ENCODE measurements around the gene FBXO36.
"Not testable (repeated sequence)": the region's sequence is repeated elsewhere in the genome, so short reads cannot be mapped to it uniquely, and the experiment has no call there.

The FBXO36 gene

DNA sequence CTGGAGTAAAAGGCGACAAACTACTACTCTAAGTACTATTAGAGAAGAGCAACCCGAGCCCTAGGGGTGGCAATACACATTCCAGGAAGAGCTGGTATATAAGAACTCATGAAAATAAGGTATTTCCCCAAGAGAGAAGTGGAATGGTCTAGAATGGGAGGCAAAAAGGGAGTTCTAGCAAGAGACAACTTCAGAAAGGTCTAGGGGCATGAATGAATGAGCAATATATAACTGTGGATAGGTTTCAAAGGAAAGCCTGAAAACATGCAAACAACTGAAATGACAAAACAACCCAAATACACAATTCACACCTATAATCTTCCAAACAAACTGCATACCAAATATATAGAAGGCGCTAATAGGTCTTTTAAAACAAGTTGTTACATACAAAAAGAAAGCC, 22.7 kb upstream of the FBXO36 start:
- no peak overlapping the region for H3K4me3 ChIP-seq (ENCODE audit: low read depth, low read length)
- DNase-seq (ENCODE audit: low read depth, low spot score): no peak
- TF ChIP-seq, protein P1, sequence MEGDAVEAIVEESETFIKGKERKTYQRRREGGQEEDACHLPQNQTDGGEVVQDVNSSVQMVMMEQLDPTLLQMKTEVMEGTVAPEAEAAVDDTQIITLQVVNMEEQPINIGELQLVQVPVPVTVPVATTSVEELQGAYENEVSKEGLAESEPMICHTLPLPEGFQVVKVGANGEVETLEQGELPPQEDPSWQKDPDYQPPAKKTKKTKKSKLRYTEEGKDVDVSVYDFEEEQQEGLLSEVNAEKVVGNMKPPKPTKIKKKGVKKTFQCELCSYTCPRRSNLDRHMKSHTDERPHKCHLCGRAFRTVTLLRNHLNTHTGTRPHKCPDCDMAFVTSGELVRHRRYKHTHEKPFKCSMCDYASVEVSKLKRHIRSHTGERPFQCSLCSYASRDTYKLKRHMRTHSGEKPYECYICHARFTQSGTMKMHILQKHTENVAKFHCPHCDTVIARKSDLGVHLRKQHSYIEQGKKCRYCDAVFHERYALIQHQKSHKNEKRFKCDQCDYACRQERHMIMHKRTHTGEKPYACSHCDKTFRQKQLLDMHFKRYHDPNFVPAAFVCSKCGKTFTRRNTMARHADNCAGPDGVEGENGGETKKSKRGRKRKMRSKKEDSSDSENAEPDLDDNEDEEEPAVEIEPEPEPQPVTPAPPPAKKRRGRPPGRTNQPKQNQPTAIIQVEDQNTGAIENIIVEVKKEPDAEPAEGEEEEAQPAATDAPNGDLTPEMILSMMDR (IDR thresholded peaks at IDR 0.05; ENCODE audit: low read depth, low read length): no peak
- in situ Hi-C loops (cut with HindIII; ENCODE audit: low sequenced_read_pairs): no loop called here

DNA sequence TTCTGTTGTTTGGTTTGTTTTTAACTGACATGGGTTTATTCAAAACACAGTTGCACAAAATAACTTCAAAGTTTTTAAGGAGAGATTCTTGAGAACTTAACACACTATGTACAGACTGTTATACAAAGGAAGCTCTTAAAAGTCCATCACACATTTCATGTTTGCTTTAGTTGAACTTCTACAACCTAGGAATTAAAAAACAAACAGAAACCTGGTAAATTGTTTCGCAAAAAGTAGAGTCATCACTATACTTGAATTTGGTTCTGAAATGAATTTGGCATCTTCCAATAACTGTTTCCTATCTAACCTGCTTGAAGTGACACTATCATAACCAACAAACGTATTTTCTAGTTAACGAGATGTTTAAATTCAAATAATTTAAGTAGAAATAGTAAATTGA, 22.3 kb upstream of the FBXO36 start:
- TF ChIP-seq, protein P1 (IDR thresholded peaks at IDR 0.05; ENCODE audit: low read depth, low read length): no peak
- no peak for DNase-seq (ENCODE audit: low read depth, low spot score)
- in situ Hi-C loops (cut with HindIII; ENCODE audit: low sequenced_read_pairs): no loop called here
- no peak overlapping the region for H3K4me3 ChIP-seq (ENCODE audit: low read depth, low read length)

DNA sequence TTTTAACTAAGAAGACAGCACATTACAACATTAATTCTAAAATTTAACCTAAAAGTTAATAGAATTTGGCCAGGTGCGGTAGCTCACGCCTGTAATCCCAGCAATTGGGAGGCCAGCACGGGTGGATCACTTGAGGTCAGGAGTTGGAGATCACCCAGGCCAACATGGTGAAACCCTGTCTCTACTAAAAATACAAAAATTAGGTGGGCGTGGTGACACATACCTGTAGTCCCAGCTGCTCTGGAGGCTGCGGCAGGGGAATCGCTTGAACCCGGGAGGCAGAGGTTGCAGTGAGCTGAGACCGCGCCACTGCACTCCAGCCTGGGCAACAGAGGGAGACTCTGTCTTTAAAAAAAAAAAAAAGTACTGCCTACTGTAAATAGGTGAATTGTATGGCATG, 21.8 kb upstream of the FBXO36 start:
- in situ Hi-C loops (cut with HindIII; ENCODE audit: low sequenced_read_pairs); H3K4me3 ChIP-seq (ENCODE audit: low read depth, low read length); DNase-seq (ENCODE audit: low read depth, low spot score): not testable (repeated sequence)

DNA sequence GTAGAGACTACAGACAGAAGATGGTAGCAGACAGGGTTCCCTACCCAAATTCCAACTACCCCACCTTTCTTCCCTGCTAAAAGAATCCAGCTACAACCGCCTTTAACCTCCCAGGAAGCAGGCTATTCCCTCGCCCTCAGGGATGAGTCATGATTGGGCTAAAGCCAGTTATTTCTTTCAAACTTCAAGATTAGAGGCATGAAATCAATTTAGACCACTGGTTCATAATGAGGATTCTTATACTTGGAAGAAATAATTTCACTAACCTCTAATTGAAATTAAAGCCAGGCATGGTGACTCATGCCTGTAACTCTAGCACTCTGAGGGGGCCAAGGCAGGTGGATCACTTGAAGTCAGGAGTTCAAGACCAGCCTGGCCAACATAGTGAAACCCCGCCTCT, 20.5 kb upstream of the FBXO36 start:
- TF ChIP-seq, protein P1 (IDR thresholded peaks at IDR 0.05; ENCODE audit: low read depth, low read length): no peak
- no peak overlapping the region for H3K4me3 ChIP-seq (ENCODE audit: low read depth, low read length)
- in situ Hi-C loops (cut with HindIII; ENCODE audit: low sequenced_read_pairs): no loop called here
- peak; percentile 88 for DNase-seq (ENCODE audit: low read depth, low spot score)

DNA sequence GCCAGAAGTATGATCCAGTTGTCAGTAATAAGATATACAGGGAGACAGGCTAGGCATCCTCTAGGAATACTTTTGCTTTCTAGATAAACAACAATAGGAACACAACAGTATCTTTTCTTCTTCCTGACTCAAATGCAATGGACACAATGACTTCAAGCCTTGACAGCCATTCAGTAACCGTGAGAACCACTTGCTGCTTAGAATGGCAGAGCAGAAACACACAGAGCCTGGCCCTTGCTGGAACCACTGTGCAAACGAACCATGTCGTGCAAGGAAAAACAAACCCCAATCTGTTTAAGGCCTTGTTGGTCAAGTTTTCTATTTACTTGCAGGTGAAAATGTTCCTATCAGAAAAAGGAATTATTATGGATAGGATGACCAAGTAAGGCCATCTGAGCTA, 19.3 kb upstream of the FBXO36 start:
- H3K4me3 ChIP-seq (ENCODE audit: low read depth, low read length): no peak overlapping the region
- in situ Hi-C loops (cut with HindIII; ENCODE audit: low sequenced_read_pairs): no loop called here
- DNase-seq (ENCODE audit: low read depth, low spot score): no peak
- TF ChIP-seq, protein P1 (IDR thresholded peaks at IDR 0.05; ENCODE audit: low read depth, low read length): no peak

DNA sequence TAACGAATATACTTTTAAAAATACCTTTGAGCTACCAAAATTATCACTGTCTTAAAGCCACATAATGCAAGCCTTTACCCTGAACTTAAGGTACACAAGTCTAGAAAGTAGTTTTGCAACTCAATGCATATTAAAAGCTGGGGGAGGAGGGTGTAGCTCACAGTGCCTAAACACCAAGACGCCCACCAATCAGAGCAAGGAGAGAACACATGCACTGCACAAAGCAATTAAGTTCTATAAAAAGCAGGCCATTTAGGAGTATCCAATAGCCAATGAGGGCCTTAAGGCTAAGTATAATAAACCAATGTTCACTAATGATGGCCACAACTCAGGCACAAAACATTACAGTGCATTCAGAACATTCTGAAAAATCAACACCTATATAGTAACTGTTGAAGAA, 16.7 kb upstream of the FBXO36 start:
- in situ Hi-C loops (cut with HindIII; ENCODE audit: low sequenced_read_pairs): no loop called here
- no peak overlapping the region for H3K4me3 ChIP-seq (ENCODE audit: low read depth, low read length)
- no peak for DNase-seq (ENCODE audit: low read depth, low spot score)
- TF ChIP-seq, protein P1 (IDR thresholded peaks at IDR 0.05; ENCODE audit: low read depth, low read length): no peak

DNA sequence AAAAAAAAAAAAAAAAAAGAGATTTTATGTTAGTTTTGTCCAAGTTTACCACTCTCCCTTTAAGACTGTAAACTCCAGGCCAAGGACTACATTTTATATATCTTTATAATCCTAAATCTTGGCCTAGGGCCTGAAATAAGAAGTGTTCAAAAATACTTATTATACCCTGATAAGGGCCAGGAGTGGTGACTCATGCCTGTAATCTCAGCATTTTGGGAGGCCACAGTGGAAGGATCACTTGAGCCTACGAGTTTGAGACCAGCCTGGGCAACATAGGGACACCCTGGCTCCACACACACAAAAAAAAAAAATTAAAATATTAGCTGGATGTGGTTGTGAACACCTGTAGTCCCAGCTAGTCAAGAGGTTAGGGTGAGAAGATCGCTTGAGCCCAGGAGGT, 13.2 kb upstream of the FBXO36 start:
- TF ChIP-seq, protein P1 (IDR thresholded peaks at IDR 0.05; ENCODE audit: low read depth, low read length): no peak

More for the DNA sequence above, 13.2 kb upstream of the FBXO36 start:
- no peak for DNase-seq (ENCODE audit: low read depth, low spot score)
- H3K4me3 ChIP-seq (ENCODE audit: low read depth, low read length): no peak overlapping the region
- in situ Hi-C loops (cut with HindIII; ENCODE audit: low sequenced_read_pairs): no loop called here
